ENCODE results near the gene CASK.

The CASK gene

GRCh38 chrX:41909068-41909467 lies 14.3 kb downstream of the CASK start:
- DNase-seq (ENCODE audit: low read depth in 2 of 2), result no peak

- no peak for DNase-seq (ENCODE audit: low read depth in 2 of 2)
These were observed 16.7 kb downstream of the CASK start for GRCh38 chrX:41906515-41907187.

GRCh38 chrX:41903544-41903943 lies 19.8 kb downstream of the CASK start:
- DNase-seq (ENCODE audit: low read depth in 2 of 2), result no peak

- no peak for DNase-seq (ENCODE audit: low read depth in 2 of 2)
These were observed 23.0 kb downstream of the CASK start for GRCh38 chrX:41900321-41900720.

- DNase-seq (ENCODE audit: low read depth in 2 of 2), result no peak
These were observed 27.5 kb downstream of the CASK start for GRCh38 chrX:41895826-41896225.

- no peak for DNase-seq (ENCODE audit: low read depth in 2 of 2)
These were observed 33.3 kb downstream of the CASK start for GRCh38 chrX:41890026-41890423.

- DNase-seq (ENCODE audit: low read depth in 2 of 2), result no peak
These were observed 33.9 kb downstream of the CASK start for GRCh38 chrX:41889317-41890025.

GRCh38 chrX:41887691-41888090 lies 35.7 kb downstream of the CASK start:
- DNase-seq (ENCODE audit: low read depth in 2 of 2), result no peak

GRCh38 chrX:41885724-41886123 lies 37.6 kb downstream of the CASK start:
- DNase-seq (ENCODE audit: low read depth in 2 of 2), result no peak

GRCh38 chrX:41881166-41881565 lies 42.2 kb downstream of the CASK start:
- no peak for DNase-seq (ENCODE audit: low read depth in 2 of 2)

GRCh38 chrX:41877167-41877566 lies 46.2 kb downstream of the CASK start:
- DNase-seq (ENCODE audit: low read depth in 2 of 2), result no peak

GRCh38 chrX:41875142-41875541 lies 48.2 kb downstream of the CASK start:
- DNase-seq (ENCODE audit: low read depth in 2 of 2), result no peak

- no peak for DNase-seq (ENCODE audit: low read depth in 2 of 2)
These were observed 52.6 kb downstream of the CASK start for GRCh38 chrX:41870719-41871151.

GRCh38 chrX:41868392-41868977 lies 54.9 kb downstream of the CASK start:
- no peak for DNase-seq (ENCODE audit: low read depth in 2 of 2)

GRCh38 chrX:41863343-41864203 lies 59.8 kb downstream of the CASK start:
- no peak for DNase-seq (ENCODE audit: low read depth in 2 of 2)

GRCh38 chrX:41862562-41863184 lies 60.7 kb downstream of the CASK start:
- DNase-seq (ENCODE audit: low read depth in 2 of 2), result no peak

GRCh38 chrX:41858161-41858775 lies 65.1 kb downstream of the CASK start:
- no peak for DNase-seq (ENCODE audit: low read depth in 2 of 2)

- no peak for DNase-seq (ENCODE audit: low read depth in 2 of 2)
These were observed 65.7 kb downstream of the CASK start for GRCh38 chrX:41857670-41858069.

GRCh38 chrX:41846714-41847113 lies 76.6 kb downstream of the CASK start:
- DNase-seq (ENCODE audit: low read depth in 2 of 2), result no peak

- no peak for DNase-seq (ENCODE audit: low read depth in 2 of 2)
These were observed 85.9 kb downstream of the CASK start for GRCh38 chrX:41837270-41837944.

GRCh38 chrX:41828826-41829225 lies 94.5 kb downstream of the CASK start:
- no peak for DNase-seq (ENCODE audit: low read depth in 2 of 2)
